GM12878 (cell line): ENCODE data around the gene MPP7. TPM values are rescaled to one million over a fixed set of nuclear protein-coding genes. Genes with fewer than 3 reads are reported as not detected.

ENCODE experiments used
- ATAC-seq: fragments of 200-7000 bp; cut with Tn5 transposase; 3 replicates; pipeline ENCODE4 v1.9.1; 2020; ENCODE audit warnings: mild to moderate bottlenecking, moderate library complexity
- BruUV-seq: library from RNA; stranded (reverse); fragments of 400-500 nt; replicated peaks from 2 replicates; lab custom pipeline; 2021; lab: Mats Ljungman, UMichigan
- CTCF ChIA-PET: fragments of 300-600 bp; sonication (Branson Sonifier 250); formaldehyde crosslinking; extraction: SDS; loops from one replicate; lab custom pipeline; 2021; ENCODE audit warnings: inconsistent platforms; lab: Yijun Ruan, JAX
- POLR2A ChIA-PET: fragments of 350-600 bp; formaldehyde crosslinking; extraction: SDS; loops from one replicate; lab custom pipeline; 2021; ENCODE audit warnings: inconsistent platforms; lab: Charles Lee
- RAD21 ChIA-PET: fragments of 300-600 bp; sonication (Branson Sonifier 250); formaldehyde crosslinking; loops from one replicate; lab custom pipeline; 2023; ENCODE audit warnings: antibody characterized with exemption; ENCODE audit not compliant: unreplicated experiment; lab: Charles Lee
- SMC1A ChIA-PET: fragments of 300-600 bp; sonication (Branson Sonifier 250); formaldehyde crosslinking; loops from one replicate; lab custom pipeline; 2023; ENCODE audit not compliant: unreplicated experiment, uncharacterized antibody; lab: Charles Lee
- DNase-seq: peaks from one replicate; pipeline ENCODE4 v3.0.0-alpha.2; 2011; ENCODE audit warnings: low read depth, low spot score
- FAIRE-seq: peaks from 3 replicates; lab custom pipeline; 2011; peaks lifted over from hg19 to GRCh38; lab: Jason Lieb, UNC
- H2AFZ ChIP-seq: 2 replicates; pipeline ENCODE4 v1.6.0; 2011; ENCODE audit warnings: low read depth, low read length, control low read depth; ENCODE audit not compliant: control insufficient read depth
- H3K27ac ChIP-seq: 2 replicates; pipeline ENCODE4 v1.5.1; 2011; ENCODE audit warnings: control low read depth; ENCODE audit not compliant: control insufficient read depth, insufficient read depth
- H3K27me3 ChIP-seq, 2 experiments: replicated peaks in 1 of 2; 2 replicates each; pipeline versions ENCODE4 v1.6.0 to v1.6.1; 2011; ENCODE audit warnings: low read length in 1 of 2; ENCODE audit not compliant: control insufficient read depth in 2 of 2, insufficient read depth in 2 of 2
- H3K36me3 ChIP-seq, 2 experiments: 2 replicates each; pipeline ENCODE4 v1.5.1; 2011; ENCODE audit warnings: low read length in 1 of 2; ENCODE audit not compliant: control insufficient read depth in 2 of 2, insufficient read depth in 2 of 2
- H3K4me1 ChIP-seq: 2 replicates; pipeline ENCODE4 v1.6.1; 2011; ENCODE audit warnings: mild to moderate bottlenecking, low read length, moderate library complexity, mixed read lengths; ENCODE audit not compliant: control insufficient read depth, insufficient read depth
- H3K4me2 ChIP-seq: 2 replicates; pipeline ENCODE4 v1.6.0; 2011; ENCODE audit warnings: control low read depth; ENCODE audit not compliant: control insufficient read depth, insufficient read depth
- H3K4me3 ChIP-seq: fragments of 200-600 bp; sonication (generic); 2 replicates; pipeline ENCODE4 v1.5.1; 2016
- H3K79me2 ChIP-seq: 2 replicates; pipeline ENCODE4 v1.6.0; 2011; ENCODE audit warnings: low read length; ENCODE audit not compliant: control insufficient read depth, insufficient read depth
- H3K9ac ChIP-seq: 2 replicates; pipeline ENCODE4 v1.8.0; 2011; ENCODE audit warnings: low read length, control low read depth, mixed read lengths; ENCODE audit not compliant: control insufficient read depth, insufficient read depth
- H3K9me3 ChIP-seq: replicated peaks from 3 replicates; pipeline ENCODE4 v1.5.1; 2011; ENCODE audit warnings: mild to moderate bottlenecking, low read length; ENCODE audit not compliant: control insufficient read depth, insufficient read depth
- H4K20me1 ChIP-seq: 2 replicates; pipeline ENCODE4 v1.6.0; 2011; ENCODE audit not compliant: control insufficient read depth, insufficient read depth
- ATF3 ChIP-seq: IDR thresholded peaks from 2 replicates; pipeline ENCODE4 v1.6.1; 2011; ENCODE audit warnings: low read depth, mild to moderate bottlenecking, low read length, moderate library complexity, borderline replicate concordance; ENCODE audit errors: extremely low read depth
- E2F8 ChIP-seq: fragments of 450-650 bp; IDR thresholded peaks from 2 replicates; pipeline ENCODE4 v1.6.1; 2018; ENCODE audit warnings: mild to moderate bottlenecking, low read depth, moderate library complexity; ENCODE audit not compliant: partially characterized antibody
- IKZF1 ChIP-seq: fragments of 450-650 bp; conservative IDR thresholded peaks from 2 replicates; pipeline ENCODE4 v1.6.1; 2017; ENCODE audit warnings: antibody characterized with exemption, mild to moderate bottlenecking
- PKNOX1 ChIP-seq: fragments of 450-650 bp; IDR thresholded peaks from 2 replicates; pipeline ENCODE4 v1.6.1; 2016; ENCODE audit warnings: mild to moderate bottlenecking
- SP1 ChIP-seq: IDR thresholded peaks from one replicate; pipeline ENCODE4 v1.6.1; 2011; ENCODE audit warnings: low read depth, low read length
- SUZ12 ChIP-seq: fragments of 200-600 bp; sonication (generic); IDR thresholded peaks from one replicate; pipeline ENCODE4 v1.6.1; 2018; ENCODE audit warnings: antibody characterized with exemption, mild to moderate bottlenecking; ENCODE audit not compliant: unreplicated experiment
- ZNF622 ChIP-seq: fragments of 450-650 bp; IDR thresholded peaks from 2 replicates; pipeline ENCODE4 v1.6.1; 2017; ENCODE audit warnings: mild to moderate bottlenecking, inconsistent platforms
- ZNF687 ChIP-seq: fragments of 450-650 bp; IDR thresholded peaks from 2 replicates; pipeline ENCODE4 v1.6.1; 2017; ENCODE audit warnings: mild to moderate bottlenecking, moderate library complexity
- WGBS: methylation state at CpG from one replicate; pipeline ENCODE4 v1.1.6; 2016; ENCODE audit warnings: low lambda C conversion rate; ENCODE audit not compliant: insufficient replicate concordance, insufficient coverage; ENCODE audit errors: missing lambda C conversion rate; 5-methylcytosine and 5-hydroxymethylcytosine counted together
- in situ Hi-C: fragments of 300-500 bp; cut with MboI; formaldehyde crosslinking; loops from 9 replicates; pipeline ENCODE4 v1.14.3; 2018; ENCODE audit warnings: mixed read lengths
- intact Hi-C: fragments of 100-400 bp; cut with micrococcal nuclease; formaldehyde crosslinking; loops from one replicate; pipeline ENCODE4 v1.14.2; 2022; ENCODE audit not compliant: unreplicated experiment
- polyA plus RNA-seq, 11 experiments: library from polyadenylated mRNA; depleted of rRNA in 4 of 11; unstranded in 6 of 11; stranded (reverse) in 5 of 11; fragments of >200 nt; fragmentation: Nextera tagmentation in 4 of 11; fragmentation: Illumina TruSeq in 1 of 11; extraction: Ambion mirVana in 4 of 11; extraction: Trizol in 1 of 11; gene quantifications; 1 replicate in 1 of 11; 2 replicates in 10 of 11; pipeline versions ENCODE4 v1.2.1 to v1.2.3, GENCODE V29; 2011 to 2016; ENCODE audit warnings: inconsistent platforms in 2 of 11, missing spikeins in 2 of 11, low read depth in 1 of 11
- total RNA-seq, 4 experiments: library from RNA; depleted of rRNA in 3 of 4; stranded (reverse); fragments of >200 nt in 3 of 4; fragmentation: Illumina TruSeq in 1 of 4; extraction: Trizol in 1 of 4; gene quantifications; 2 replicates each; pipeline versions ENCODE4 v1.2.1 to v1.2.3, GENCODE V29; 2013 to 2021

Gene MPP7
- total and polyA plus RNA-seq, 10 of the 15 experiments (the other 5 are each of a cell fraction or from before 2014, with no cell fraction given) = 0.01 to 0.15 (median 0.05) TPM; not detected in 2

- RAD21 ChIA-PET = no interaction called here
- Histone ChIP-seq H3K27ac (no peak overlapping the region), H2AFZ (no peak overlapping the region), H3K9ac (no peak overlapping the region), H3K27me3 (no peaks in the 10 kb centered on the region; a peak in 1 of 4 replicates), H3K4me1 (no peaks in the 10 kb centered on the region), H3K79me2 (no peaks in the 10 kb centered on the region), H4K20me1 (no peaks in the 10 kb centered on the region), H3K36me3 (no peaks in the 10 kb centered on the region), H3K9me3 (no peaks in the 10 kb centered on the region), H3K4me2 (no peak overlapping the region), H3K4me3 (no peak overlapping the region)
- BruUV-seq = no TSS peak
- SMC1A ChIA-PET = no interaction called here
- WGBS = 75% methylated on average over 1 of the region's 1 CpG
- ATAC-seq (no peak), DNase-seq (no peak), FAIRE-seq (no peak)
- in situ Hi-C loops (no loop called here), intact Hi-C loops (loop anchor here (5.0 kb wide), 1 partner anchor 64 kb away; no protein-coding TSS in a partner anchor)
- POLR2A ChIA-PET = no interaction called here
- TF ChIP-seq ATF3 (no peak), SP1 (no peak), PKNOX1 (no peak)
- CTCF ChIA-PET = no interaction called here
These were observed 15.8 kb upstream of the MPP7 start for GRCh38 chr10:28318626-28319025.

GRCh38 chr10:28317760-28318159 lies 14.9 kb upstream of the MPP7 start:
- Histone ChIP-seq H3K4me3 (no peak overlapping the region), H3K4me1 (no peaks in the 10 kb centered on the region), H3K79me2 (no peaks in the 10 kb centered on the region), H2AFZ (no peak overlapping the region), H3K9me3 (no peaks in the 10 kb centered on the region), H3K27ac (no peak overlapping the region), H3K4me2 (no peak overlapping the region), H3K27me3 (no peaks in the 10 kb centered on the region; a peak in 1 of 4 replicates), H3K36me3 (no peaks in the 10 kb centered on the region), H4K20me1 (no peaks in the 10 kb centered on the region), H3K9ac (no peak overlapping the region)
- intact Hi-C loops = loop anchor here (5.0 kb wide), 1 partner anchor 65 kb away; no protein-coding TSS in a partner anchor
- ChIA-PET CTCF (interaction anchor here (0.7 to 1.1 kb wide), 2 partner anchors 11 to 64 kb away, joined by 3 to 5 read pairs; no protein-coding TSS in a partner anchor), RAD21 (no interaction called here), SMC1A (interaction anchor here (1.5 kb wide), 1 partner anchor 65 kb away, joined by 3 read pairs; no protein-coding TSS in a partner anchor), POLR2A (no interaction called here)
- WGBS = 41% methylated on average over 7 of the region's 7 CpGs
- DNase-seq (no peak), FAIRE-seq (no peak), ATAC-seq (no peak)
- in situ Hi-C loops = no loop called here
- BruUV-seq = no TSS peak
- TF ChIP-seq ZNF622 (no peak), ZNF687 (no peak), E2F8 (no peak), SUZ12 (no peak), IKZF1 (no peak)
